ENCODE results near the gene CCDC39. TPM values are rescaled to one million over a fixed set of nuclear protein-coding genes. Genes with fewer than 3 reads are reported as not detected.

Gene CCDC39
- total and polyA plus RNA-seq, 2 of the 13 experiments (the other 11 are each of a cell fraction or from before 2014, with no cell fraction given) = not detected

- peak; percentile 51; the same call in 1 of the 2 replicates for TF ChIP-seq ZNF878 (CRISPR knock-in tag; IDR thresholded peaks at IDR 0.05)
- TF ChIP-seq HNRNPL (IDR thresholded peaks at IDR 0.05; ENCODE audit: low read depth, low read length) = 0 out of 2 replicates have a peak, but pooled peaks have one; percentile 17
- no peak for TF ChIP-seq SYNCRIP (IDR thresholded peaks at IDR 0.05; ENCODE audit: insufficient read depth, low read depth, low read length)
- TF ChIP-seq ZNF354B (CRISPR knock-in tag; IDR thresholded peaks at IDR 0.05) = 0 out of 2 replicates have a peak, but pooled peaks have one; percentile 55
- TF ChIP-seq ZNF788 (CRISPR knock-in tag; IDR thresholded peaks at IDR 0.05; ENCODE audit: borderline replicate concordance) = peak; percentile 92; the same call in 1 of the 2 replicates
- TF ChIP-seq ZMYM4 (CRISPR knock-in tag; IDR thresholded peaks at IDR 0.05) = peak; percentile 99
- no peak for TF ChIP-seq ZNF138 (CRISPR knock-in tag; IDR thresholded peaks at IDR 0.05; ENCODE audit: low read depth)
- no peak for TF ChIP-seq CSRNP2 (CRISPR knock-in tag; conservative IDR thresholded peaks at IDR 0.05; ENCODE audit: low read depth)
- peak; percentile 93 for TF ChIP-seq ZBTB40 (IDR thresholded peaks at IDR 0.05)
- peak; percentile 43; the same call in 1 of the 2 replicates for TF ChIP-seq ZBTB40 (CRISPR knock-in tag; IDR thresholded peaks at IDR 0.05)
- peak; percentile 69 for TF ChIP-seq AGO2 (optimal IDR thresholded peaks at IDR 0.05; ENCODE audit: low read depth, low read length)
- no peak for TF ChIP-seq ZNF280B (CRISPR knock-in tag; IDR thresholded peaks at IDR 0.05; ENCODE audit: borderline replicate concordance)
- peak; percentile 33; the same call in 1 of the 2 replicates for TF ChIP-seq MTA1 (CRISPR knock-in tag; IDR thresholded peaks at IDR 0.05; ENCODE audit: borderline replicate concordance)
- no peak for TF ChIP-seq ZBTB8A (CRISPR knock-in tag; IDR thresholded peaks at IDR 0.05; ENCODE audit: borderline replicate concordance, low read depth)
- TF ChIP-seq SP2 (CRISPR knock-in tag; IDR thresholded peaks at IDR 0.05) = peak; percentile 72
- TF ChIP-seq PHF8 (CRISPR knock-in tag; IDR thresholded peaks at IDR 0.05) = peak; percentile 93
Measured at GRCh38 chr3:180601688-180602666, 77.3 kb downstream of the CCDC39 start, which contains the start of gene TTC14 (continued).

Data from HepG2 (cell line).